OCI-LY7 (cell line): ENCODE data around the gene CNTNAP1.

Source experiments
- CTCF ChIP-seq: fragments of 200-600 bp; sonication (generic); conservative IDR thresholded peaks from 2 replicates; pipeline ENCODE4 v1.5.1; 2014; ENCODE audit warnings: mild to moderate bottlenecking, antibody characterized with exemption, low read length, moderate library complexity, mixed read lengths
- EZH2phosphoT487 ChIP-seq: fragments of 200-600 bp; sonication (generic); IDR thresholded peaks from 2 replicates; pipeline ENCODE4 v1.6.1; 2018; ENCODE audit warnings: low read depth, borderline replicate concordance, mild to moderate bottlenecking, mixed run types, antibody characterized with exemption, low read length, moderate library complexity, mixed read lengths

GRCh38 chr17:42651392-42651791 is 30.9 kb upstream of the CNTNAP1 start:
- TF ChIP-seq CTCF (no peak), EZH2phosphoT487 (no peak)
